GM18867 (cell line): ENCODE results near the gene STEEP1.

Source experiments
- ATAC-seq: cut with Tn5 transposase; IDR thresholded peaks from one replicate; pipeline ENCODE4 v1.9.1; 2021; ENCODE audit warnings: mild to moderate bottlenecking, moderate library complexity; ENCODE audit not compliant: unreplicated experiment

The STEEP1 gene

GRCh38 chrX:119489212-119490074 lies 75.8 kb downstream of the STEEP1 start:
- ATAC-seq: no peak

- ATAC-seq: no peak
Measured at GRCh38 chrX:119488749-119489148, 76.5 kb downstream of the STEEP1 start.
